ENCODE measurements around the gene EYS. TPM values are rescaled to one million over a fixed set of nuclear protein-coding genes. Genes with fewer than 3 reads are reported as not detected.

The EYS gene
- polyA plus RNA-seq, 2 of the 4 experiments (the other 2 are of a cell fraction), result 0.03 to 0.06 TPM

DNA sequence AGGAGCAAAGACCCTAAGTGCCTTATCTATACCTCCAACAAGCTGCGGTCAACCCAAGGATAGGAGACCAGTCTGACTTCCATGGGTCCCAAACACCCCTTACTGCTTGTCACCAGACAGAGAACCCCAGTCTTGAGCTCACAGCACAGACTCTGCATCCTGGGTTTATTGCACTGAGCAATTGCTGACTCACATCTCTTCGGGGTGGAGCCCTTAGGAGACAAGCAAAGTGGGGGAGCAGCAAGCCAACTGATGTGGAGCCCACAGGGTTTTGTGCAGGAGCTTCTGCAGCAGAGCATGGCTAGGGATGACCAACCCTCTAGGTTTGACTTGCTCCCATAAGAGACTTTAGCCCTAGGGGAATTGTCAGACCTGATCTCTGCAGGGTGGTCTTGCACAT, 38.6 kb upstream of the EYS start:
- 100% methylated on average over 1 of the region's 2 CpGs for WGBS (ENCODE audit: missing lambda C conversion rate)
- ChIA-PET POLR2A (no interaction called here), CTCF (no interaction called here)
- ATAC-seq, result no peak
- TF ChIP-seq ZNF302 (CRISPR knock-in tag; IDR thresholded peaks at IDR 0.05), result no peak
- no peak for TF ChIP-seq BHLHE40 (IDR thresholded peaks at IDR 0.05; ENCODE audit: low read depth, low read length)
- no peak for TF ChIP-seq RNF2 (IDR thresholded peaks at IDR 0.05; ENCODE audit: borderline replicate concordance, low read depth)
- no peak for TF ChIP-seq EHMT2 (IDR thresholded peaks at IDR 0.05; ENCODE audit: low read depth)
- TF ChIP-seq RCOR1 (IDR thresholded peaks at IDR 0.05; ENCODE audit: low read depth, low read length), result no peak
- TF ChIP-seq ZSCAN20 (CRISPR knock-in tag; IDR thresholded peaks at IDR 0.05), result no peak
- no peak for TF ChIP-seq PHF8 (IDR thresholded peaks at IDR 0.05; ENCODE audit: borderline replicate concordance, low read depth)
- no peak for TF ChIP-seq SREBF2 (IDR thresholded peaks at IDR 0.05)
- TF ChIP-seq POLR2A (IDR thresholded peaks at IDR 0.05; ENCODE audit: low read length), result no peak
- TF ChIP-seq POLR2AphosphoS2 (conservative IDR thresholded peaks at IDR 0.05; ENCODE audit: low read length), result no peak
- no peak for TF ChIP-seq FOXS1 (CRISPR knock-in tag; IDR thresholded peaks at IDR 0.05)
- TF ChIP-seq EP300 (IDR thresholded peaks at IDR 0.05), result no peak
- no peak for TF ChIP-seq JUNB (IDR thresholded peaks at IDR 0.05)
- no peak for TF ChIP-seq KDM5A (IDR thresholded peaks at IDR 0.05)
- TF ChIP-seq, protein P1, sequence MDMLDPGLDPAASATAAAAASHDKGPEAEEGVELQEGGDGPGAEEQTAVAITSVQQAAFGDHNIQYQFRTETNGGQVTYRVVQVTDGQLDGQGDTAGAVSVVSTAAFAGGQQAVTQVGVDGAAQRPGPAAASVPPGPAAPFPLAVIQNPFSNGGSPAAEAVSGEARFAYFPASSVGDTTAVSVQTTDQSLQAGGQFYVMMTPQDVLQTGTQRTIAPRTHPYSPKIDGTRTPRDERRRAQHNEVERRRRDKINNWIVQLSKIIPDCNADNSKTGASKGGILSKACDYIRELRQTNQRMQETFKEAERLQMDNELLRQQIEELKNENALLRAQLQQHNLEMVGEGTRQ (IDR thresholded peaks at IDR 0.05), result no peak
- TF ChIP-seq MAX (IDR thresholded peaks at IDR 0.05), result no peak
- no peak for TF ChIP-seq TFCP2L1 (CRISPR knock-in tag; IDR thresholded peaks at IDR 0.05)
- Histone ChIP-seq H3K4me1 (no peaks in the 10 kb centered on the region), H3K27ac (no peak overlapping the region), H3K4me2 (no peak overlapping the region), H3K4me3 (no peak overlapping the region), H3K9me3 (no peaks in the 10 kb centered on the region)
- no peak for FAIRE-seq
- DNase-seq (ENCODE audit: low read depth in 1 of 2, low spot score in 1 of 2), result no peak

DNA sequence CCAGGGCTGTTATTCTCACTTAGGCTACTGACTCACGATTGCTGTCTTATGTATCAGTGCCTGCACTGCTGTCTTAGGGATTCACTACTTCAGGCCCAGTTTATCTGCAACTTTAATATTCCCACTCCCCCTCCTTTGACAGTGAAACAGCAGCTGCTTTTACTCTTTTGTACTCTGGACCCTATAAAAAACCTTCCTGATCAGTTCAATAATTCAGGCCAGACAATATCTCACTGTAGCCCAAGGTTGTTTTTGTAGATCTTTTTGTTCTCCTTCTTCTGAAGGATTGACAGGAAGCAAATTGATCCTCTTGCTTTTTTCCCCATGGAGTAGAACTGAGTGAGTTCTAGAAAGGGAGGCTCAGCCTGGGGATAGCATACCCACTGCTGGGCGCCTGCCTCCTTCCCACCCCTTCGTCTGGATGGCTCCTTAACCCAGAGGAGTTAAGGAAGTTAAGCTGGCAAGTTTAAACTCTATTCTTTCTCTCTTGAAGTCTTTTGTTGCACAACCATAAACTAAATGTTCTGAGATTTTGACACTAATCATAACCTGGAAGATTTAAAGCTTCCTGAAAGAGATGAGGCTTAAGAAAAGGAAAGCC, 22.0 kb upstream of the EYS start:
- DNase-seq (ENCODE audit: low read depth in 1 of 2, low spot score in 1 of 2), result no peak
- ATAC-seq, result no peak
- ChIA-PET POLR2A (no interaction called here), CTCF (interaction anchor here (1.5 kb wide), 1 partner anchor 13 kb away, joined by 3 read pairs; no protein-coding TSS in a partner anchor)
- no peak overlapping the region for H3K27ac ChIP-seq
- no peak for FAIRE-seq
- 43% methylated on average over 3 of the region's 3 CpGs for WGBS (ENCODE audit: missing lambda C conversion rate)
- H3K4me1 ChIP-seq, result no peaks in the 10 kb centered on the region
- no peaks in the 10 kb centered on the region for H3K9me3 ChIP-seq
- TF ChIP-seq EHMT2 (IDR thresholded peaks at IDR 0.05; ENCODE audit: low read depth) (no peak), KDM5A (IDR thresholded peaks at IDR 0.05) (no peak), SMC3 (IDR thresholded peaks at IDR 0.05) (no peak), BHLHE40 (IDR thresholded peaks at IDR 0.05; ENCODE audit: low read depth, low read length) (no peak)
- TF ChIP-seq, protein P2, sequence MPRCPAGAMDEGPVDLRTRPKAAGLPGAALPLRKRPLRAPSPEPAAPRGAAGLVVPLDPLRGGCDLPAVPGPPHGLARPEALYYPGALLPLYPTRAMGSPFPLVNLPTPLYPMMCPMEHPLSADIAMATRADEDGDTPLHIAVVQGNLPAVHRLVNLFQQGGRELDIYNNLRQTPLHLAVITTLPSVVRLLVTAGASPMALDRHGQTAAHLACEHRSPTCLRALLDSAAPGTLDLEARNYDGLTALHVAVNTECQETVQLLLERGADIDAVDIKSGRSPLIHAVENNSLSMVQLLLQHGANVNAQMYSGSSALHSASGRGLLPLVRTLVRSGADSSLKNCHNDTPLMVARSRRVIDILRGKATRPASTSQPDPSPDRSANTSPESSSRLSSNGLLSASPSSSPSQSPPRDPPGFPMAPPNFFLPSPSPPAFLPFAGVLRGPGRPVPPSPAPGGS (IDR thresholded peaks at IDR 0.05), result no peak
- H3K4me3 ChIP-seq, result no peak overlapping the region
- H3K4me2 ChIP-seq, result no peak overlapping the region

GRCh38 chr6:65719101-65719500, 12.1 kb upstream of the EYS start:
- no peak overlapping the region for H3K27ac ChIP-seq
- H3K4me1 ChIP-seq, result no peaks in the 10 kb centered on the region
- H3K4me3 ChIP-seq, result no peak overlapping the region
- no peaks in the 10 kb centered on the region for H3K9me3 ChIP-seq
- ATAC-seq (no peak), DNase-seq (ENCODE audit: low read depth in 1 of 2, low spot score in 1 of 2) (no peak), FAIRE-seq (no peak)
- ChIA-PET CTCF (no interaction called here), POLR2A (no interaction called here)
- TF ChIP-seq RARB (CRISPR knock-in tag; IDR thresholded peaks at IDR 0.05) (no peak), HDAC2 (IDR thresholded peaks at IDR 0.05) (no peak), CEBPB (IDR thresholded peaks at IDR 0.05) (no peak), E2F6 (IDR thresholded peaks at IDR 0.05; ENCODE audit: borderline replicate concordance, low read depth) (no peak), POLR2A (IDR thresholded peaks at IDR 0.05; ENCODE audit: low read length) (no peak), KDM5A (IDR thresholded peaks at IDR 0.05) (no peak)
- TF ChIP-seq, protein P2 (IDR thresholded peaks at IDR 0.05), result no peak
- TF ChIP-seq, protein P3, sequence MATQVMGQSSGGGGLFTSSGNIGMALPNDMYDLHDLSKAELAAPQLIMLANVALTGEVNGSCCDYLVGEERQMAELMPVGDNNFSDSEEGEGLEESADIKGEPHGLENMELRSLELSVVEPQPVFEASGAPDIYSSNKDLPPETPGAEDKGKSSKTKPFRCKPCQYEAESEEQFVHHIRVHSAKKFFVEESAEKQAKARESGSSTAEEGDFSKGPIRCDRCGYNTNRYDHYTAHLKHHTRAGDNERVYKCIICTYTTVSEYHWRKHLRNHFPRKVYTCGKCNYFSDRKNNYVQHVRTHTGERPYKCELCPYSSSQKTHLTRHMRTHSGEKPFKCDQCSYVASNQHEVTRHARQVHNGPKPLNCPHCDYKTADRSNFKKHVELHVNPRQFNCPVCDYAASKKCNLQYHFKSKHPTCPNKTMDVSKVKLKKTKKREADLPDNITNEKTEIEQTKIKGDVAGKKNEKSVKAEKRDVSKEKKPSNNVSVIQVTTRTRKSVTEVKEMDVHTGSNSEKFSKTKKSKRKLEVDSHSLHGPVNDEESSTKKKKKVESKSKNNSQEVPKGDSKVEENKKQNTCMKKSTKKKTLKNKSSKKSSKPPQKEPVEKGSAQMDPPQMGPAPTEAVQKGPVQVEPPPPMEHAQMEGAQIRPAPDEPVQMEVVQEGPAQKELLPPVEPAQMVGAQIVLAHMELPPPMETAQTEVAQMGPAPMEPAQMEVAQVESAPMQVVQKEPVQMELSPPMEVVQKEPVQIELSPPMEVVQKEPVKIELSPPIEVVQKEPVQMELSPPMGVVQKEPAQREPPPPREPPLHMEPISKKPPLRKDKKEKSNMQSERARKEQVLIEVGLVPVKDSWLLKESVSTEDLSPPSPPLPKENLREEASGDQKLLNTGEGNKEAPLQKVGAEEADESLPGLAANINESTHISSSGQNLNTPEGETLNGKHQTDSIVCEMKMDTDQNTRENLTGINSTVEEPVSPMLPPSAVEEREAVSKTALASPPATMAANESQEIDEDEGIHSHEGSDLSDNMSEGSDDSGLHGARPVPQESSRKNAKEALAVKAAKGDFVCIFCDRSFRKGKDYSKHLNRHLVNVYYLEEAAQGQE (IDR thresholded peaks at IDR 0.05), result no peak
- TF ChIP-seq, protein P4, sequence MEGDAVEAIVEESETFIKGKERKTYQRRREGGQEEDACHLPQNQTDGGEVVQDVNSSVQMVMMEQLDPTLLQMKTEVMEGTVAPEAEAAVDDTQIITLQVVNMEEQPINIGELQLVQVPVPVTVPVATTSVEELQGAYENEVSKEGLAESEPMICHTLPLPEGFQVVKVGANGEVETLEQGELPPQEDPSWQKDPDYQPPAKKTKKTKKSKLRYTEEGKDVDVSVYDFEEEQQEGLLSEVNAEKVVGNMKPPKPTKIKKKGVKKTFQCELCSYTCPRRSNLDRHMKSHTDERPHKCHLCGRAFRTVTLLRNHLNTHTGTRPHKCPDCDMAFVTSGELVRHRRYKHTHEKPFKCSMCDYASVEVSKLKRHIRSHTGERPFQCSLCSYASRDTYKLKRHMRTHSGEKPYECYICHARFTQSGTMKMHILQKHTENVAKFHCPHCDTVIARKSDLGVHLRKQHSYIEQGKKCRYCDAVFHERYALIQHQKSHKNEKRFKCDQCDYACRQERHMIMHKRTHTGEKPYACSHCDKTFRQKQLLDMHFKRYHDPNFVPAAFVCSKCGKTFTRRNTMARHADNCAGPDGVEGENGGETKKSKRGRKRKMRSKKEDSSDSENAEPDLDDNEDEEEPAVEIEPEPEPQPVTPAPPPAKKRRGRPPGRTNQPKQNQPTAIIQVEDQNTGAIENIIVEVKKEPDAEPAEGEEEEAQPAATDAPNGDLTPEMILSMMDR (IDR thresholded peaks at IDR 0.05), result no peak
- whole genome bisulfite sequencing (ENCODE audit: missing lambda C conversion rate), result 53% methylated on average over 3 of the region's 3 CpGs
- H3K4me2 ChIP-seq, result no peak overlapping the region

Measured in A549 (cell line).